ENCODE measurements around the gene SDS.

- no peak for TF ChIP-seq POLR2AphosphoS5 (IDR thresholded peaks at IDR 0.05; ENCODE audit: borderline replicate concordance, low read depth, low read length)
- TF ChIP-seq FOXP2 (optimal IDR thresholded peaks at IDR 0.05; ENCODE audit: control extremely low read depth, extremely low read length, insufficient read depth), result no peak
- TF ChIP-seq EZH2 (IDR thresholded peaks at IDR 0.05), result no peak
Measured at GRCh38 chr12:113405694-113406093, 2.0 kb upstream of the SDS start.

Data from SK-N-MC (cell line).